HG03280 (cell line): ENCODE measurements around the gene TRMU.

ENCODE experiments used
- ATAC-seq: cut with Tn5 transposase; IDR thresholded peaks from one replicate; pipeline ENCODE4 v1.9.1; 2021; ENCODE audit warnings: mild to moderate bottlenecking, moderate library complexity; ENCODE audit not compliant: unreplicated experiment

TRMU gene

GRCh38 chr22:46368422-46368821 lies 32.9 kb downstream of the TRMU start:
- no peak for ATAC-seq

- no peak for ATAC-seq
Observed at GRCh38 chr22:46368871-46369715, 33.6 kb downstream of the TRMU start.

- no peak for ATAC-seq
Observed at GRCh38 chr22:46369716-46370583, 34.4 kb downstream of the TRMU start.

GRCh38 chr22:46370584-46371291 lies 35.2 kb downstream of the TRMU start:
- ATAC-seq: no peak

- no peak for ATAC-seq
Observed at GRCh38 chr22:46371623-46372226, 36.2 kb downstream of the TRMU start.

GRCh38 chr22:46372686-46373085 lies 37.2 kb downstream of the TRMU start:
- no peak for ATAC-seq

- no peak for ATAC-seq
Observed at GRCh38 chr22:46373159-46373558, 37.6 kb downstream of the TRMU start.

GRCh38 chr22:46373921-46374662 lies 38.6 kb downstream of the TRMU start:
- no peak for ATAC-seq

GRCh38 chr22:46374663-46375474 lies 39.4 kb downstream of the TRMU start:
- no peak for ATAC-seq

- ATAC-seq: no peak
Observed at GRCh38 chr22:46376111-46376510, 40.6 kb downstream of the TRMU start.

GRCh38 chr22:46376908-46377524 lies 41.5 kb downstream of the TRMU start:
- no peak for ATAC-seq

- ATAC-seq: no peak
Observed at GRCh38 chr22:46377525-46378425, 42.3 kb downstream of the TRMU start.

GRCh38 chr22:46378426-46379065 lies 43.0 kb downstream of the TRMU start:
- ATAC-seq: no peak

GRCh38 chr22:46379066-46379930 lies 43.8 kb downstream of the TRMU start:
- ATAC-seq: no peak

GRCh38 chr22:46380069-46380468 lies 44.6 kb downstream of the TRMU start:
- no peak for ATAC-seq

GRCh38 chr22:46380581-46380980 lies 45.1 kb downstream of the TRMU start:
- ATAC-seq: no peak
